HL-60 (cell line): ENCODE results near the gene A3GALT2.

Experiments used
- DNase-seq, 2 experiments: peaks; one replicate each; pipeline ENCODE4 v3.0.0-alpha.2; 2010 to 2020; ENCODE audit warnings: low read depth in 1 of 2, low spot score in 1 of 2
- H3K27ac ChIP-seq: fragments of 250-450 bp; sonication (Bioruptor Pico); replicated peaks from 2 replicates; pipeline ENCODE4 v1.5.1; 2020; ENCODE audit warnings: mild to moderate bottlenecking, moderate library complexity
- H3K27me3 ChIP-seq: fragments of 250-450 bp; sonication (Bioruptor Pico); 2 replicates; pipeline ENCODE4 v1.5.1; 2021; ENCODE audit warnings: mild to moderate bottlenecking, moderate library complexity; ENCODE audit not compliant: insufficient read depth, poor library complexity, severe bottlenecking
- H3K4me3 ChIP-seq: replicated peaks from 2 replicates; pipeline ENCODE4 v1.5.1; 2011; ENCODE audit warnings: mild to moderate bottlenecking, control low read depth, low read length; ENCODE audit not compliant: insufficient read depth
- CTCF ChIP-seq: IDR thresholded peaks from one replicate; pipeline ENCODE4 v1.5.1; 2011; ENCODE audit warnings: low read length, control low read depth, inconsistent platforms; ENCODE audit not compliant: insufficient read depth
- GABPA ChIP-seq: IDR thresholded peaks from 2 replicates; pipeline ENCODE4 v1.6.1; 2012; ENCODE audit warnings: low read depth
- POLR2AphosphoS5 ChIP-seq: IDR thresholded peaks from 2 replicates; pipeline ENCODE4 v1.6.1; 2012; ENCODE audit warnings: low read depth
- REST ChIP-seq: IDR thresholded peaks from 2 replicates; pipeline ENCODE4 v1.6.1; 2012; ENCODE audit warnings: low read depth; ENCODE audit not compliant: insufficient replicate concordance
- SPI1 ChIP-seq: IDR thresholded peaks from 2 replicates; pipeline ENCODE4 v1.6.1; 2012; ENCODE audit warnings: low read depth, mild to moderate bottlenecking, borderline replicate concordance

Gene A3GALT2

GRCh38 chr1:33359931-33360330, 39.0 kb upstream of the A3GALT2 start:
- Histone ChIP-seq H3K27me3 (no peaks in the 10 kb centered on the region), H3K27ac (no peak overlapping the region), H3K4me3 (no peak overlapping the region)
- DNase-seq, result no peak
- TF ChIP-seq GABPA (no peak), REST (no peak), CTCF (no peak), SPI1 (no peak), POLR2AphosphoS5 (no peak)

- Histone ChIP-seq H3K27me3 (no peaks in the 10 kb centered on the region), H3K4me3 (no peak overlapping the region), H3K27ac (no peak overlapping the region)
- TF ChIP-seq GABPA (no peak), CTCF (no peak), POLR2AphosphoS5 (no peak), SPI1 (no peak), REST (no peak)
- DNase-seq, result no peak
Observed at GRCh38 chr1:33358795-33359503, 38.1 kb upstream of the A3GALT2 start.

GRCh38 chr1:33358114-33358794, 37.4 kb upstream of the A3GALT2 start:
- H3K27me3 ChIP-seq, result no peaks in the 10 kb centered on the region
- TF ChIP-seq GABPA (no peak), CTCF (no peak), POLR2AphosphoS5 (no peak), REST (no peak)
- no peak for DNase-seq

More at GRCh38 chr1:33358114-33358794, 37.4 kb upstream of the A3GALT2 start:
- H3K27ac ChIP-seq, result no peak overlapping the region
- H3K4me3 ChIP-seq, result no peak overlapping the region
